Inferior parietal cortex (tissue), 1 donor: ENCODE measurements around the gene NT5E.

Source experiments
- DNase-seq: peaks from one replicate; pipeline ENCODE4 v3.0.0-alpha.2; 2016; ENCODE audit errors: extremely low spot score

Gene NT5E

GRCh38 chr6:85421972-85422371, 27.9 kb upstream of the NT5E start:
- DNase-seq: no peak

- DNase-seq: no peak
Measured at GRCh38 chr6:85422996-85423395, 26.9 kb upstream of the NT5E start.

GRCh38 chr6:85424981-85425380, 24.9 kb upstream of the NT5E start:
- DNase-seq: no peak

GRCh38 chr6:85425997-85426396, 23.9 kb upstream of the NT5E start:
- DNase-seq: no peak

GRCh38 chr6:85428486-85428885, 21.4 kb upstream of the NT5E start:
- DNase-seq: no peak

- no peak for DNase-seq
Measured at GRCh38 chr6:85429346-85429745, 20.5 kb upstream of the NT5E start.

- no peak for DNase-seq
Measured at GRCh38 chr6:85431271-85431670, 18.6 kb upstream of the NT5E start.

- DNase-seq: no peak
Measured at GRCh38 chr6:85432554-85432953, 17.3 kb upstream of the NT5E start.

- DNase-seq: no peak
Measured at GRCh38 chr6:85435851-85436250, 14.0 kb upstream of the NT5E start.

GRCh38 chr6:85436411-85436810, 13.5 kb upstream of the NT5E start:
- DNase-seq: no peak

- DNase-seq: no peak
Measured at GRCh38 chr6:85436939-85437495, 12.9 kb upstream of the NT5E start.

- DNase-seq: no peak
Measured at GRCh38 chr6:85443349-85444117, 6.3 kb upstream of the NT5E start.

GRCh38 chr6:85449388-85449817, 480 bp upstream of the NT5E start:
- DNase-seq: no peak

- no peak for DNase-seq
Measured at GRCh38 chr6:85451565-85452306, 1.9 kb downstream of the NT5E start.

GRCh38 chr6:85452441-85452881, 2.6 kb downstream of the NT5E start:
- DNase-seq: no peak

- DNase-seq: no peak
Measured at GRCh38 chr6:85453052-85453451, 3.2 kb downstream of the NT5E start.

- DNase-seq: no peak
Measured at GRCh38 chr6:85453490-85453889, 3.6 kb downstream of the NT5E start.

GRCh38 chr6:85455471-85456026, 5.7 kb downstream of the NT5E start:
- no peak for DNase-seq

- no peak for DNase-seq
Measured at GRCh38 chr6:85456782-85457181, 6.9 kb downstream of the NT5E start.

- no peak for DNase-seq
Measured at GRCh38 chr6:85458184-85458583, 8.3 kb downstream of the NT5E start.

- DNase-seq: no peak
Measured at GRCh38 chr6:85458782-85459181, 8.9 kb downstream of the NT5E start.

GRCh38 chr6:85459224-85459901, 9.5 kb downstream of the NT5E start:
- no peak for DNase-seq
